Breast epithelium (tissue), 4 donors: ENCODE measurements around the gene ST3GAL6. TPM values are rescaled to one million over a fixed set of nuclear protein-coding genes. Genes with fewer than 3 reads are reported as not detected.

Source experiments
- DNase-seq, 2 donors: peaks; one replicate each; pipeline ENCODE4 v3.0.0-alpha.2; 2019; ENCODE audit warnings: low spot score in 2 of 2
- H3K27ac ChIP-seq, 2 donors: fragments of 200-600 bp; sonication (generic) in 1 of 2; one replicate each; pipeline ENCODE4 v1.5.1; 2016 to 2019; ENCODE audit warnings: mild to moderate bottlenecking in 1 of 2
- H3K27me3 ChIP-seq, 2 donors: fragments of 200-600 bp; sonication (generic) in 1 of 2; one replicate each; pipeline versions ENCODE4 v1.5.1 to v1.6.0; 2017 to 2019; ENCODE audit warnings: control low read depth in 1 of 2, mild to moderate bottlenecking in 1 of 2
- H3K36me3 ChIP-seq: fragments of 200-600 bp; one replicate; pipeline ENCODE4 v1.5.1; 2019
- H3K4me1 ChIP-seq, 2 donors: fragments of 200-600 bp; sonication (generic); one replicate each; pipeline ENCODE4 v1.5.1; 2016 to 2019; ENCODE audit warnings: control low read depth in 1 of 2
- H3K4me3 ChIP-seq, 3 donors: fragments of 200-600 bp; sonication (generic); 1 replicate in 2 of 3; 2 replicates in 1 of 3; pipeline ENCODE4 v1.5.1; 2016 to 2019; ENCODE audit warnings: mild to moderate bottlenecking in 3 of 3, moderate library complexity in 2 of 3
- H3K9me3 ChIP-seq, 2 donors: fragments of 200-600 bp; sonication (generic) in 1 of 2; one replicate each; pipeline ENCODE4 v1.5.1; 2016 to 2019; ENCODE audit warnings: control low read depth in 1 of 2
- CTCF ChIP-seq, 3 donors: fragments of 450-650 bp; IDR thresholded peaks; one replicate each; pipeline ENCODE4 v1.5.1; 2016 to 2017; ENCODE audit warnings: antibody characterized with exemption in 3 of 3, mild to moderate bottlenecking in 3 of 3, moderate library complexity in 3 of 3
- POLR2A ChIP-seq: fragments of 450-650 bp; IDR thresholded peaks from one replicate; pipeline ENCODE4 v1.6.1; 2016; ENCODE audit warnings: antibody characterized with exemption, mild to moderate bottlenecking, moderate library complexity
- POLR2AphosphoS5 ChIP-seq, 3 donors: sonication (generic); formaldehyde crosslinking; IDR thresholded peaks; one replicate each; pipeline ENCODE4 v1.6.1; 2017; ENCODE audit warnings: antibody characterized with exemption in 3 of 3
- intact Hi-C: fragments of 100-400 bp; cut with DNase I; formaldehyde crosslinking; loops from one replicate; pipeline ENCODE4 v1.15.1; 2023; ENCODE audit warnings: low total_unique reads
- total RNA-seq, 3 donors: library from RNA; depleted of rRNA; stranded (reverse); fragments of >200 nt; gene quantifications; one replicate each; pipeline ENCODE4 v1.1.0, GENCODE V29; 2016

The ST3GAL6 gene
- total RNA-seq, 3 donors from 2014 or later, result 16.1 to 52.6 (median 22.1) TPM

- Histone ChIP-seq H3K4me3 (no peak overlapping the region), H3K36me3 (no peaks in the 10 kb centered on the region), H3K9me3 (no peaks in the 10 kb centered on the region), H3K4me1 (no peaks in the 10 kb centered on the region), H3K27me3 (no peaks in the 10 kb centered on the region), H3K27ac (no peak overlapping the region)
- intact Hi-C loops, result no loop called here
- TF ChIP-seq POLR2A, result no peak
- TF ChIP-seq CTCF (IDR thresholded peaks at IDR 0.05), result no peak
- TF ChIP-seq POLR2AphosphoS5 (IDR thresholded peaks at IDR 0.05), result no peak
- DNase-seq, result no peak
These were observed 19.8 kb downstream of the ST3GAL6 start for GRCh38 chr3:98782824-98783500.

DNA sequence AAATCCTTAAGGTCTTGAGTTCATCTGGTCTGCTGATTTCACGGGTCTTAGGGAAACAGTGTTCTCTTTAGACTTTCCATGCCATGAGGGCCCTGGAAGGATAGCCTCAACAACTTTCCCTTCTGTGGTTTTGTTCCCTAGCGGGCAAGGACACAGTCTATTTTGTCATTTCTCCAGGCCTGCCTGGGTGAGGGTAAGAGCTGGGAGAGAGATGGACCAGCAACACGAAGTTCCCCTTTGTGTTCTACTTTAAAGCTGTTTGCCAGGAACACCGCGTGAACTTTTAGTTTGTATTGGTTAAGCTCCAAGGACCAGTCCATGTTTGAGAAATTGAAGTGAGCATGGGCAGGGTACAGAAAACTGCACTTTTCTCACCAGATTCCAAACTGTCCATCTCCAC, 20.9 kb downstream of the ST3GAL6 start:
- H3K36me3 ChIP-seq, result no peaks in the 10 kb centered on the region
- H3K27me3 ChIP-seq, result no peaks in the 10 kb centered on the region
- no peaks in the 10 kb centered on the region for H3K4me1 ChIP-seq
- TF ChIP-seq CTCF (IDR thresholded peaks at IDR 0.05), result no peak
- no peak for TF ChIP-seq POLR2AphosphoS5 (IDR thresholded peaks at IDR 0.05)
- no peak for TF ChIP-seq POLR2A
- intact Hi-C loops, result no loop called here
- no peak overlapping the region for H3K4me3 ChIP-seq
- H3K9me3 ChIP-seq, result no peaks in the 10 kb centered on the region
- peak overlapping the region; percentile 8 to 40 for H3K27ac ChIP-seq
- no peak for DNase-seq

DNA sequence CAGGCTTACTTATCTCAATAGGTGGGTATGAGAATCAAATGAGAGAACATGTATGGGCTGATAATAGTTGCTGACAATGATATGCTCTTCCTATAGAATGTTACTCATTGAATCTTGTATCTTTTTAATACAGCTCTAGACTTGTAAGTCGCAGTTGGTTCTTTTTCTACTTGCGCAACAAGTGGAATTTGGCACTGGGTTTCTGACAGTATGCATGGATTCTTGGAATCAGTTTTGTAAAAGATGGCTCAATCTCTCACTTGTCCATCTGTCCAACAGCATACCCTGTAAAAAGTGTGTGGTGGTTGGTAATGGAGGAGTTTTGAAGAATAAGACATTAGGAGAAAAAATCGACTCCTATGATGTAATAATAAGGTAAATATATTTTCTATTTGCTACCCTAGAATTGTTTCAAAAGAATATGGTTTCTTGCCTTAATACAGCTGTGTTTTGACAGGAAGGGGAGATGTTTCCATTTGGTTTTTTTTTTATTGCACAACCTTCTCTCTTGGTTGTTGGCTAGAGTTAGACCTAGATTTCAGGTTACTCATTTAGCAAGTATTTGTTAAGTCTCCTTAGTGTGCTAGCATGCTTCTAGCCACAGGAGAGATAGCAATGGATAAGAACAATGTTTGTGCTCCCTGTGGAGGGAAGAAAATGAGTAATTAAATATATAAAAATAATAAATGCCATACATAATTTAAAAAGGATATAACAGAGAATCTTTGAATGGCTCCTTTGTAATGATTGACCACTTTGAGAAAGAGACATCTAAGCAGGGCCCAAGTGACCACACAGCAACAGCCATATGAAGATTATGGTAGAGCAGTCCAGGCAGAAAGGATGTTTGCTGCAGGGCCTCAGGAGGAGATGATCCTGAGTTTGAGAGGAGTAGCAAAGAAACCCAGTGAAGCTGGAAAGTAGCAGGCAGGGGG, 21.8 kb downstream of the ST3GAL6 start:
- TF ChIP-seq CTCF (IDR thresholded peaks at IDR 0.05) (no peak), POLR2A (no peak), POLR2AphosphoS5 (IDR thresholded peaks at IDR 0.05) (no peak)
- no peak overlapping the region for H3K4me3 ChIP-seq
- DNase-seq, result no peak
- H3K9me3 ChIP-seq, result no peaks in the 10 kb centered on the region
- intact Hi-C loops, result no loop called here
- H3K4me1 ChIP-seq, result no peaks in the 10 kb centered on the region
- no peaks in the 10 kb centered on the region for H3K27me3 ChIP-seq
- H3K36me3 ChIP-seq, result no peaks in the 10 kb centered on the region
- peak overlapping the region; percentile 35 to 50 for H3K27ac ChIP-seq

- H3K4me3 ChIP-seq, result no peak overlapping the region
- H3K27me3 ChIP-seq, result no peaks in the 10 kb centered on the region
- DNase-seq, result no peak
- TF ChIP-seq POLR2A (no peak), POLR2AphosphoS5 (IDR thresholded peaks at IDR 0.05) (no peak)
- no peaks in the 10 kb centered on the region for H3K4me1 ChIP-seq
- intact Hi-C loops, result no loop called here
- H3K9me3 ChIP-seq, result no peaks in the 10 kb centered on the region
- H3K36me3 ChIP-seq, result no peaks in the 10 kb centered on the region
- no peak overlapping the region for H3K27ac ChIP-seq
These were observed 23.3 kb downstream of the ST3GAL6 start for GRCh38 chr3:98786364-98787006.

GRCh38 chr3:98787181-98787580, 24.0 kb downstream of the ST3GAL6 start:
- Histone ChIP-seq H3K4me3 (no peak overlapping the region), H3K27me3 (no peaks in the 10 kb centered on the region), H3K27ac (peak overlapping the region in 1 of 2 donors; percentile 16), H3K4me1 (no peaks in the 10 kb centered on the region), H3K36me3 (no peaks in the 10 kb centered on the region), H3K9me3 (no peaks in the 10 kb centered on the region)
- TF ChIP-seq POLR2A, result no peak
- no peak for TF ChIP-seq POLR2AphosphoS5 (IDR thresholded peaks at IDR 0.05)
- TF ChIP-seq CTCF (IDR thresholded peaks at IDR 0.05), result no peak
- intact Hi-C loops, result no loop called here
- DNase-seq, result no peak
